Subcutaneous preadipocyte (primary cell): Measurements from ENCODE around the gene MID2. TPM values are rescaled to one million over a fixed set of nuclear protein-coding genes. Genes with fewer than 3 reads are reported as not detected.

ENCODE experiments used
- small RNA-seq: library from RNA; depleted of rRNA; stranded (forward); fragments of <200 nt; gene quantifications from one replicate; pipeline ENCODE3, GENCODE V24; 2012
- total RNA-seq: library from RNA; depleted of rRNA; stranded (reverse); fragments of >200 nt; gene quantifications from 2 replicates; pipeline ENCODE4 v1.2.3, GENCODE V29; 2012

The MID2 gene, protein sequence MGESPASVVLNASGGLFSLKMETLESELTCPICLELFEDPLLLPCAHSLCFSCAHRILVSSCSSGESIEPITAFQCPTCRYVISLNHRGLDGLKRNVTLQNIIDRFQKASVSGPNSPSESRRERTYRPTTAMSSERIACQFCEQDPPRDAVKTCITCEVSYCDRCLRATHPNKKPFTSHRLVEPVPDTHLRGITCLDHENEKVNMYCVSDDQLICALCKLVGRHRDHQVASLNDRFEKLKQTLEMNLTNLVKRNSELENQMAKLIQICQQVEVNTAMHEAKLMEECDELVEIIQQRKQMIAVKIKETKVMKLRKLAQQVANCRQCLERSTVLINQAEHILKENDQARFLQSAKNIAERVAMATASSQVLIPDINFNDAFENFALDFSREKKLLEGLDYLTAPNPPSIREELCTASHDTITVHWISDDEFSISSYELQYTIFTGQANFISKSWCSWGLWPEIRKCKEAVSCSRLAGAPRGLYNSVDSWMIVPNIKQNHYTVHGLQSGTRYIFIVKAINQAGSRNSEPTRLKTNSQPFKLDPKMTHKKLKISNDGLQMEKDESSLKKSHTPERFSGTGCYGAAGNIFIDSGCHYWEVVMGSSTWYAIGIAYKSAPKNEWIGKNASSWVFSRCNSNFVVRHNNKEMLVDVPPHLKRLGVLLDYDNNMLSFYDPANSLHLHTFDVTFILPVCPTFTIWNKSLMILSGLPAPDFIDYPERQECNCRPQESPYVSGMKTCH
- total RNA-seq = 6.6 and 12.9 TPM in 2 replicates

DNA sequence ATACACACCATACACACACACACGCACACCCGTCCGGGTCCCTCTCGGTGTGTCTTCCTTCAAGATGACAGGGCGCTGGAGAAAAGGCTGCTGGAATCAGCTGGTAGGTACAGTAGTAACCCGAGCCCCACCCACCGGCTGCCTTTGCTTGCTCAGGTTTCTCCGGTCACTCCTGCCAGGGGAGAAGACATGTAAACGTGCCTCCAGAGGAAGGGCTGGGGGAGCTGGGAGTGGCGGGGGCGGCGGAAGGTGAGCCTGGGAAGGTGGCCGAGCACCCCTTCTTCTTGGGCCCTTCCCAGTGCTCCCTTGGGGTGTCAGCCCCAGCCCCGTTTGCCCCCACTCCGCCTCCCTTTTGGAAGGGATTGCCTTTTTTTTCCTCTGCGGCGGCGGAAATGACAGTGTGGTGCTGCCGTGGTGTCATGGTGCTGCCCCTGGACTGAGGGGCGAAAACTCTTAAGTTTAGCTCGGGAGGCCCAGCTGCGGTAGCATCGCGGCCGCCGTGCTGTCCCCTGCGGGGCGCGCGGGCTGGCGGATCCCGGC lies at the start of gene MID2:
MID2 (plus strand) TSS at position 169 of the 540 bp plus-strand sequence. CDS start 561 bp downstream, outside the sequence.

DNA sequence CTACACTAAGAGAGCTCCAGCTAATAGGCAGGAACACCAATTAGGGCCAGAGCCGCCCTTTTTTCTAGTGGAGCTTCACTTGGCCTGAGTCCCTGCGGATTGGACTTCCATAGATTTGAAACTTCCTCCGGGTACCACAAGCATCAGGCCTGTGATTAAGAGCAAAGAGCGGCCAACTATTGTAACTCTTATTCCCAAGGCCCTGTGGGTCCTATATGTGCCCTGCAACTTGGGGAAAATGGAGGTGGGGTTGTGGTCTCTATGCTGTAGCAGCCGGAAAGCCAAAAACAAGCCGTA lies 48.2 kb upstream of the MID2 start, which contains the start of gene NCBP2L:
NCBP2L (plus strand) TSS at position 198 of the 297 bp plus-strand sequence. CDS start 16,488 bp downstream, outside the sequence.

Small RNA genes lying within 50 kb of the gene (small RNA-seq; reads per million reads assigned to genes)
- gene RF00019 = not detected

Other genes with a start within 250 kb of the MID2 start
- gene PRPS1, start 197.4 kb upstream of the MID2 start, total RNA-seq = 20.7 and 26.5 TPM in 2 replicates
- 30.9 and 47.0 TPM in 2 replicates for gene TSC22D3, start 50.1 kb upstream of the MID2 start, total RNA-seq
- gene NCBP2L, start 48.1 kb upstream of the MID2 start, total RNA-seq = not detected in 2 replicates
- gene TEX13B, start 156.5 kb downstream of the MID2 start, total RNA-seq = not detected in 2 replicates
- gene VSIG1, start 219.2 kb downstream of the MID2 start, total RNA-seq = under 0.01 TPM in 1 of 2 replicates, not detected in the other